Measurements from ENCODE around the gene GFRAL.
A peak's percentile ranks its signal among the peaks of the same experiment; 100 is the strongest.

GFRAL gene

DNA sequence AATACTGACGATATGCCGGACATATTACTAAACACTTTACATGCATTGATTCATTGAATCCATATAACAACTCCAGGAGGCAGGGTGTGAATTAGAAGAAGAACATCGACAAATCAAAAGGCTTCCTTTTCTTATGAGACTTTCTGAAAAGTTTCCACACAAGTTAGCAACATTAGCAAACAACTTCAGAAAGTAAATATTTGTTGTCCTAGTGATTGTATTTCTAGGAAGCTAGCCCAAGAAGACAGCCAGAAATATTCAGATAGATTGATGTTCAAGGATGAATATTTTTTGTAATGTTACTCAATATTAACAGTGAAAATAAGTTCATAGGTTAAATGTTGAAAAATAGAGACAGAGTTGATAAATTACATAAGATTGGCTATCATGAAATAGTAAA, 120.6 kb downstream of the GFRAL start:
- Histone ChIP-seq H3K4me3 (ENCODE audit: low read depth, low read length) (no peak overlapping the region), H3K9me3 (ENCODE audit: severe bottlenecking) (no peaks in the 10 kb centered on the region), H3K27me3 (ENCODE audit: insufficient read depth, low read depth, severe bottlenecking) (no peaks in the 10 kb centered on the region), H3K27ac (no peak overlapping the region), H3K36me3 (no peaks in the 10 kb centered on the region)
- no peak for DNase-seq
- no peak for TF ChIP-seq CTCF (IDR thresholded peaks at IDR 0.05; ENCODE audit: low read depth, low read length)

- Histone ChIP-seq H3K27ac (no peak overlapping the region), H3K9me3 (ENCODE audit: severe bottlenecking) (no peaks in the 10 kb centered on the region), H3K36me3 (no peaks in the 10 kb centered on the region), H3K4me3 (ENCODE audit: low read depth, low read length) (no peak overlapping the region), H3K27me3 (ENCODE audit: insufficient read depth, low read depth, severe bottlenecking) (no peaks in the 10 kb centered on the region)
- no peak for TF ChIP-seq CTCF (IDR thresholded peaks at IDR 0.05; ENCODE audit: low read depth, low read length)
- no peak for DNase-seq
These were observed 121.2 kb downstream of the GFRAL start for GRCh38 chr6:55448451-55448850.

GRCh38 chr6:55449225-55449624, 122.0 kb downstream of the GFRAL start:
- TF ChIP-seq CTCF (IDR thresholded peaks at IDR 0.05; ENCODE audit: low read depth, low read length), result peak; percentile 71
- no peak overlapping the region for H3K27ac ChIP-seq
- no peak overlapping the region for H3K4me3 ChIP-seq (ENCODE audit: low read depth, low read length)
- no peaks in the 10 kb centered on the region for H3K9me3 ChIP-seq (ENCODE audit: severe bottlenecking)
- H3K36me3 ChIP-seq, result no peaks in the 10 kb centered on the region
- peaks cover 3% of the 10 kb centered on the region for H3K27me3 ChIP-seq (ENCODE audit: insufficient read depth, low read depth, severe bottlenecking)
- peak; percentile 27 for DNase-seq

- Histone ChIP-seq H3K4me3 (ENCODE audit: low read depth, low read length) (no peak overlapping the region), H3K27ac (no peak overlapping the region), H3K36me3 (no peaks in the 10 kb centered on the region), H3K9me3 (ENCODE audit: severe bottlenecking) (no peaks in the 10 kb centered on the region), H3K27me3 (ENCODE audit: insufficient read depth, low read depth, severe bottlenecking) (peaks cover 7% of the 10 kb centered on the region)
- TF ChIP-seq CTCF (IDR thresholded peaks at IDR 0.05; ENCODE audit: low read depth, low read length), result no peak
- DNase-seq, result no peak
These were observed 122.7 kb downstream of the GFRAL start for GRCh38 chr6:55450005-55450404.
